Liver (tissue), 9 donors: Measurements from ENCODE around the gene RADX. TPM values are rescaled to one million over a fixed set of nuclear protein-coding genes. Genes with fewer than 3 reads are reported as not detected.

Experiments
- DNase-seq: peaks from one replicate; pipeline ENCODE4 v3.0.0-alpha.2; 2017; ENCODE audit warnings: low spot score
- H3K27ac ChIP-seq, 2 donors: one replicate each; pipeline ENCODE4 v1.7.0; 2013; ENCODE audit warnings: inconsistent platforms in 2 of 2, low read length in 2 of 2, control low read depth in 1 of 2, low read depth in 1 of 2, mild to moderate bottlenecking in 1 of 2
- H3K27me3 ChIP-seq, 4 donors: one replicate each; pipeline versions ENCODE4 v1.6.1 to v1.7.0; 2013; ENCODE audit warnings: low read length in 3 of 4, inconsistent platforms in 1 of 4, mild to moderate bottlenecking in 1 of 4, moderate library complexity in 1 of 4; ENCODE audit not compliant: control insufficient read depth in 4 of 4, insufficient read depth in 4 of 4
- H3K36me3 ChIP-seq, 4 donors: one replicate each; pipeline versions ENCODE4 v1.6.1 to v1.7.0; 2013; ENCODE audit warnings: low read length in 3 of 4, mild to moderate bottlenecking in 3 of 4, low read depth in 1 of 4, moderate library complexity in 1 of 4; ENCODE audit not compliant: control insufficient read depth in 4 of 4, insufficient read depth in 3 of 4
- H3K4me1 ChIP-seq, 4 donors: one replicate each; pipeline versions ENCODE4 v1.6.1 to v1.7.0; 2013; ENCODE audit warnings: low read length in 3 of 4, mild to moderate bottlenecking in 3 of 4, moderate library complexity in 1 of 4; ENCODE audit not compliant: control insufficient read depth in 4 of 4, insufficient read depth in 4 of 4
- H3K4me3 ChIP-seq, 3 donors: one replicate each; pipeline versions ENCODE4 v1.6.1 to v1.7.0; 2013; ENCODE audit warnings: low read length in 3 of 3, control low read depth in 1 of 3, low read depth in 1 of 3, mild to moderate bottlenecking in 1 of 3
- H3K9ac ChIP-seq, 2 donors: one replicate each; pipeline ENCODE4 v1.7.0; 2013; ENCODE audit warnings: low read length in 2 of 2, mild to moderate bottlenecking in 2 of 2, moderate library complexity in 2 of 2, control low read depth in 1 of 2, low read depth in 1 of 2
- H3K9me3 ChIP-seq, 4 donors: one replicate each; pipeline versions ENCODE4 v1.6.1 to v1.7.0; 2013; ENCODE audit warnings: low read length in 3 of 4; ENCODE audit not compliant: control insufficient read depth in 4 of 4
- CTCF ChIP-seq: fragments of 150-350 bp; IDR thresholded peaks from 2 replicates; pipeline ENCODE4 v1.5.1; 2017; ENCODE audit warnings: improper control_type of control experiment, low read depth, low read length; ENCODE audit not compliant: missing input control
- EGR1 ChIP-seq, 2 donors: IDR thresholded peaks; 2 replicates each; pipeline ENCODE4 v1.6.1; 2016 to 2018; ENCODE audit warnings: antibody characterized with exemption in 2 of 2, low read depth in 2 of 2
- FOXA2 ChIP-seq: IDR thresholded peaks from 2 replicates; pipeline ENCODE4 v1.6.1; 2016; ENCODE audit warnings: antibody characterized with exemption
- HNF4A ChIP-seq, 2 donors: conservative IDR thresholded peaks; 2 replicates each; pipeline ENCODE4 v1.6.1; 2016; ENCODE audit warnings: antibody characterized with exemption in 2 of 2, mild to moderate bottlenecking in 2 of 2
- HNF4G ChIP-seq: IDR thresholded peaks from 2 replicates; pipeline ENCODE4 v1.6.1; 2016; ENCODE audit warnings: antibody characterized with exemption
- JUND ChIP-seq, 2 donors: IDR thresholded peaks; 2 replicates each; pipeline ENCODE4 v1.6.1; 2016; ENCODE audit warnings: antibody characterized with exemption in 2 of 2
- RAD21 ChIP-seq, 2 donors: IDR thresholded peaks; 2 replicates each; pipeline ENCODE4 v1.6.1; 2016; ENCODE audit warnings: antibody characterized with exemption in 2 of 2, mild to moderate bottlenecking in 2 of 2
- REST ChIP-seq: IDR thresholded peaks from 2 replicates; pipeline ENCODE4 v1.6.1; 2016; ENCODE audit warnings: antibody characterized with exemption, mild to moderate bottlenecking
- RXRA ChIP-seq, 2 donors: IDR thresholded peaks; 2 replicates each; pipeline ENCODE4 v1.6.1; 2017 to 2018; ENCODE audit warnings: antibody characterized with exemption in 2 of 2, mild to moderate bottlenecking in 1 of 2
- YY1 ChIP-seq: IDR thresholded peaks from 2 replicates; pipeline ENCODE4 v1.6.1; 2016; ENCODE audit warnings: antibody characterized with exemption, mild to moderate bottlenecking
- WGBS: extraction: QIAGEN DNeasy Blood & Tissue Kit; methylation state at CpG from one replicate; pipeline ENCODE4 v1.1.7; 2013; 5-methylcytosine and 5-hydroxymethylcytosine counted together
- polyA plus RNA-seq, 2 donors: library from polyadenylated mRNA; stranded (reverse) in 1 of 2; unstranded in 1 of 2; fragments of 200-250 nt in 1 of 2; fragments of >200 nt in 1 of 2; fragmentation: Nextera tagmentation in 1 of 2; extraction: Ambion mirVana in 1 of 2; gene quantifications; one replicate each; pipeline versions ENCODE4 v1.2.1 to v1.2.3, GENCODE V29; 2013 to 2015
- total RNA-seq, 2 donors: library from RNA; depleted of rRNA; stranded (reverse); fragments of >200 nt; gene quantifications; one replicate each; pipeline ENCODE4 v1.2.3, GENCODE V29; 2014
- donor health status: healthy.
- donor health status: healthy.
- donor health status: healthy.
- donor health status: healthy.
- donor health status: healthy.

Gene RADX
- total RNA-seq (1 to 10 TPM; 1.0 to 2.3 TPM), polyA plus RNA-seq (under 1 TPM; 0.46 to 0.88 TPM)

GRCh38 chrX:106611679-106612392, at the start of gene RADX:
RADX (plus strand) TSS chrX:106611978; CDS start chrX:106612081, 103 bp downstream.
- Histone ChIP-seq H3K9ac (peak within 1 kb of the TSS in 1 of 2 donors; percentile 83), H3K27me3 (no peaks in the 10 kb centered on the region), H3K9me3 (no peaks in the 10 kb centered on the region), H3K4me1 (peaks cover 0 to 9% (median 2%) of the 10 kb centered on the region in 4 donors), H3K4me3 (peak within 1 kb of the TSS; percentile 47 to 86 (median 69)), H3K27ac (peak within 1 kb of the TSS; percentile 13 to 42), H3K36me3 (no peaks in the 10 kb centered on the region)
- WGBS = under 1% methylated on average over 46 of the region's 46 CpGs
- TF ChIP-seq REST = peak; percentile 31
- peak in 1 of 2 donors; percentile 25 for TF ChIP-seq HNF4A (conservative IDR thresholded peaks at IDR 0.05)
- no peak for TF ChIP-seq HNF4G
- peak in 1 of 2 donors; percentile 42 for TF ChIP-seq RXRA (IDR thresholded peaks at IDR 0.05)
- DNase-seq = peak; percentile 56

GRCh38 chrX:106564986-106565385, 46.8 kb upstream of the RADX start:
- H3K27ac ChIP-seq = no peak overlapping the region
- H3K27me3 ChIP-seq = peaks cover 0 to 2% (median 0%) of the 10 kb centered on the region in 4 donors
- no peaks in the 10 kb centered on the region for H3K36me3 ChIP-seq
- 31% methylated on average over 2 of the region's 2 CpGs for WGBS
- H3K9ac ChIP-seq = no peak overlapping the region
- TF ChIP-seq CTCF = no peak
- TF ChIP-seq YY1 = no peak
- no peak for TF ChIP-seq HNF4A (conservative IDR thresholded peaks at IDR 0.05)
- no peak for TF ChIP-seq RXRA (IDR thresholded peaks at IDR 0.05)
- TF ChIP-seq RAD21 (IDR thresholded peaks at IDR 0.05) = no peak
- no peak for TF ChIP-seq EGR1 (IDR thresholded peaks at IDR 0.05; ENCODE audit: low read depth in 2 of 2)
- no peak for TF ChIP-seq JUND (IDR thresholded peaks at IDR 0.05)
- TF ChIP-seq FOXA2 = no peak
- TF ChIP-seq REST = no peak
- H3K9me3 ChIP-seq = no peaks in the 10 kb centered on the region
- no peak for DNase-seq
- no peak overlapping the region for H3K4me3 ChIP-seq
- peaks cover 0 to 7% (median 4%) of the 10 kb centered on the region in 4 donors for H3K4me1 ChIP-seq
